ENCODE data around the gene MSL1. TPM values are rescaled to one million over a fixed set of nuclear protein-coding genes. Genes with fewer than 3 reads are reported as not detected.

MSL1 gene
- 10 to 100 TPM; 42.0 to 87.6 (median 61.7) TPM for total RNA-seq

- TF ChIP-seq CTCF (IDR thresholded peaks at IDR 0.05; ENCODE audit: low read depth): no peak
Observed at GRCh38 chr17:40121181-40122135, at the start of gene MSL1. Gene MSL1 (plus strand): TSS chr17:40121971. CDS start chr17:40122613, 642 bp downstream.

GRCh38 chr17:40072040-40072734 lies 49.6 kb upstream of the MSL1 start:
- no peak for TF ChIP-seq CTCF (IDR thresholded peaks at IDR 0.05; ENCODE audit: low read depth)

GRCh38 chr17:40072735-40073346 lies 48.9 kb upstream of the MSL1 start:
- no peak for TF ChIP-seq CTCF (IDR thresholded peaks at IDR 0.05; ENCODE audit: low read depth)

GRCh38 chr17:40073454-40074174 lies 48.2 kb upstream of the MSL1 start:
- TF ChIP-seq CTCF (IDR thresholded peaks at IDR 0.05; ENCODE audit: low read depth): no peak

- TF ChIP-seq CTCF (IDR thresholded peaks at IDR 0.05; ENCODE audit: low read depth): no peak
Observed at GRCh38 chr17:40074175-40074512, 47.6 kb upstream of the MSL1 start.

- TF ChIP-seq CTCF (IDR thresholded peaks at IDR 0.05; ENCODE audit: low read depth): no peak
Observed at GRCh38 chr17:40074871-40075200, 46.9 kb upstream of the MSL1 start.
